IPS-NIHi7 (cell line): Measurements from ENCODE around the gene SLC25A48.
A peak's percentile ranks its signal among the peaks of the same experiment; 100 is the strongest.
"Not testable (repeated sequence)": the region's sequence is repeated elsewhere in the genome, so short reads cannot be mapped to it uniquely, and the experiment has no call there.

Source experiments
- DNase-seq: peaks from one replicate; pipeline ENCODE4 v3.0.0; 2012; ENCODE audit warnings: mixed read lengths; ENCODE audit errors: extremely low spot score

SLC25A48 gene

GRCh38 chr5:135857630-135858311, 23.3 kb downstream of the SLC25A48 start:
- DNase-seq = no peak

GRCh38 chr5:135859186-135859585, 24.7 kb downstream of the SLC25A48 start:
- DNase-seq = not testable (repeated sequence)

GRCh38 chr5:135859641-135860040, 25.2 kb downstream of the SLC25A48 start:
- DNase-seq = no peak

- DNase-seq = no peak
Observed at GRCh38 chr5:135861641-135862040, 27.2 kb downstream of the SLC25A48 start.

- DNase-seq = no peak
Observed at GRCh38 chr5:135862086-135862485, 27.6 kb downstream of the SLC25A48 start.

- no peak for DNase-seq
Observed at GRCh38 chr5:135862744-135863143, 28.3 kb downstream of the SLC25A48 start.

GRCh38 chr5:135864503-135865435, 30.3 kb downstream of the SLC25A48 start:
- no peak for DNase-seq

- DNase-seq = no peak
Observed at GRCh38 chr5:135866016-135866415, 31.6 kb downstream of the SLC25A48 start.

- no peak for DNase-seq
Observed at GRCh38 chr5:135867599-135867998, 33.1 kb downstream of the SLC25A48 start.

GRCh38 chr5:135868681-135869080, 34.2 kb downstream of the SLC25A48 start:
- DNase-seq = no peak

GRCh38 chr5:135869276-135869675, 34.8 kb downstream of the SLC25A48 start:
- DNase-seq = no peak

GRCh38 chr5:135869935-135870334, 35.5 kb downstream of the SLC25A48 start:
- no peak for DNase-seq

GRCh38 chr5:135871268-135871915, 36.9 kb downstream of the SLC25A48 start:
- no peak for DNase-seq

- DNase-seq = no peak
Observed at GRCh38 chr5:135873831-135874230, 39.4 kb downstream of the SLC25A48 start.

GRCh38 chr5:135874461-135874860, 40.0 kb downstream of the SLC25A48 start:
- DNase-seq = no peak

- DNase-seq = no peak
Observed at GRCh38 chr5:135875567-135875966, 41.1 kb downstream of the SLC25A48 start.

GRCh38 chr5:135876146-135876545, 41.7 kb downstream of the SLC25A48 start:
- DNase-seq = no peak

GRCh38 chr5:135877570-135878155, 43.2 kb downstream of the SLC25A48 start:
- no peak for DNase-seq

- DNase-seq = no peak
Observed at GRCh38 chr5:135878156-135878620, 43.7 kb downstream of the SLC25A48 start.

- no peak for DNase-seq
Observed at GRCh38 chr5:135879591-135879990, 45.1 kb downstream of the SLC25A48 start.

GRCh38 chr5:135880278-135880677, 45.8 kb downstream of the SLC25A48 start:
- peak; percentile 78 for DNase-seq

GRCh38 chr5:135880801-135881200, 46.3 kb downstream of the SLC25A48 start:
- no peak for DNase-seq
